Adipocyte (in vitro differentiated cells): ENCODE data around the gene KCTD17.

Experiments used
- DNase-seq: peaks from one replicate; pipeline ENCODE4 v3.0.0-alpha.2; 2015; ENCODE audit warnings: low read depth
- H3K27me3 ChIP-seq: replicated peaks from 2 replicates; pipeline ENCODE4 v1.7.0; 2013; ENCODE audit warnings: mild to moderate bottlenecking, low read length, moderate library complexity; ENCODE audit not compliant: control insufficient read depth, insufficient read depth
- H3K36me3 ChIP-seq: 2 replicates; pipeline ENCODE4 v1.7.0; 2013; ENCODE audit warnings: low read length, mild to moderate bottlenecking, moderate library complexity; ENCODE audit not compliant: control insufficient read depth, insufficient read depth, severe bottlenecking
- H3K4me1 ChIP-seq: 2 replicates; pipeline ENCODE4 v1.7.0; 2013; ENCODE audit warnings: mild to moderate bottlenecking, low read length, moderate library complexity; ENCODE audit not compliant: control insufficient read depth, insufficient read depth
- H3K4me3 ChIP-seq: 2 replicates; pipeline ENCODE4 v1.7.0; 2013; ENCODE audit warnings: mild to moderate bottlenecking, low read length, moderate library complexity
- H3K9ac ChIP-seq: 2 replicates; pipeline ENCODE4 v1.7.0; 2013; ENCODE audit warnings: mild to moderate bottlenecking, low read length, moderate library complexity
- H3K9me3 ChIP-seq: 2 replicates; pipeline ENCODE4 v1.7.0; 2013; ENCODE audit warnings: mild to moderate bottlenecking, low read length, moderate library complexity; ENCODE audit not compliant: control insufficient read depth

KCTD17 gene

GRCh38 chr22:37014415-37014806, 37.1 kb upstream of the KCTD17 start:
- Histone ChIP-seq H3K4me3 (no peak overlapping the region), H3K9me3 (no peaks in the 10 kb centered on the region), H3K9ac (peak overlapping the region; percentile 74), H3K36me3 (peaks cover 11% of the 10 kb centered on the region), H3K27me3 (no peaks in the 10 kb centered on the region), H3K4me1 (peaks cover 60% of the 10 kb centered on the region)
- no peak for DNase-seq

- H3K9ac ChIP-seq, result peak overlapping the region; percentile 74
- no peak for DNase-seq
- no peaks in the 10 kb centered on the region for H3K27me3 ChIP-seq
- no peak overlapping the region for H3K4me3 ChIP-seq
- no peaks in the 10 kb centered on the region for H3K9me3 ChIP-seq
- H3K36me3 ChIP-seq, result peaks cover 11% of the 10 kb centered on the region
- peaks cover 60% of the 10 kb centered on the region for H3K4me1 ChIP-seq
Observed at GRCh38 chr22:37014835-37015586, 36.5 kb upstream of the KCTD17 start.

- Histone ChIP-seq H3K4me3 (no peak overlapping the region), H3K27me3 (no peaks in the 10 kb centered on the region), H3K4me1 (peaks cover 65% of the 10 kb centered on the region), H3K9me3 (no peaks in the 10 kb centered on the region), H3K36me3 (peaks cover 11% of the 10 kb centered on the region), H3K9ac (peak overlapping the region; percentile 74)
- no peak for DNase-seq
Observed at GRCh38 chr22:37015587-37015878, 36.0 kb upstream of the KCTD17 start.

GRCh38 chr22:37016134-37016910, 35.2 kb upstream of the KCTD17 start:
- peak overlapping the region; percentile 94 for H3K4me3 ChIP-seq
- H3K27me3 ChIP-seq, result no peaks in the 10 kb centered on the region
- peaks cover 70% of the 10 kb centered on the region for H3K4me1 ChIP-seq
- peak overlapping the region; percentile 95 for H3K9ac ChIP-seq
- H3K9me3 ChIP-seq, result no peaks in the 10 kb centered on the region
- H3K36me3 ChIP-seq, result peaks cover 11% of the 10 kb centered on the region
- no peak for DNase-seq

- DNase-seq, result no peak
- Histone ChIP-seq H3K9me3 (no peaks in the 10 kb centered on the region), H3K27me3 (no peaks in the 10 kb centered on the region), H3K4me1 (peaks cover 63% of the 10 kb centered on the region), H3K36me3 (peaks cover 11% of the 10 kb centered on the region), H3K4me3 (peak overlapping the region; percentile 94), H3K9ac (peak overlapping the region; percentile 95)
Observed at GRCh38 chr22:37017356-37017755, 34.2 kb upstream of the KCTD17 start.

- Histone ChIP-seq H3K4me3 (peak overlapping the region; percentile 94), H3K9ac (peak overlapping the region; percentile 95), H3K4me1 (peaks cover 56% of the 10 kb centered on the region), H3K27me3 (no peaks in the 10 kb centered on the region), H3K9me3 (no peaks in the 10 kb centered on the region), H3K36me3 (peaks cover 11% of the 10 kb centered on the region)
- DNase-seq, result no peak
Observed at GRCh38 chr22:37018086-37018814, 33.3 kb upstream of the KCTD17 start.

- H3K9me3 ChIP-seq, result no peaks in the 10 kb centered on the region
- no peaks in the 10 kb centered on the region for H3K27me3 ChIP-seq
- peaks cover 52% of the 10 kb centered on the region for H3K4me1 ChIP-seq
- DNase-seq, result peak; percentile 79
- peak overlapping the region; percentile 95 for H3K9ac ChIP-seq
- peaks cover 11% of the 10 kb centered on the region for H3K36me3 ChIP-seq
- H3K4me3 ChIP-seq, result peak overlapping the region; percentile 94
Observed at GRCh38 chr22:37018815-37019308, 32.7 kb upstream of the KCTD17 start.

GRCh38 chr22:37019309-37020191, 32.0 kb upstream of the KCTD17 start, which contains the start of the genes MPST and TST:
Gene MPST, plus strand, starts transcription at chr22:37019742. Its CDS starts 95 bp downstream, at chr22:37019837.
Gene TST, minus strand, starts transcription at chr22:37019447. Its CDS starts 715 bp downstream, at chr22:37018732.
- Histone ChIP-seq H3K27me3 (no peaks in the 10 kb centered on the region), H3K4me1 (peaks cover 47% of the 10 kb centered on the region), H3K9me3 (no peaks in the 10 kb centered on the region), H3K36me3 (peaks cover 16% of the 10 kb centered on the region), H3K9ac (peak within 1 kb of the TSS; percentile 95), H3K4me3 (peak within 1 kb of the TSS; percentile 94)
- DNase-seq, result peak; percentile 89

- Histone ChIP-seq H3K4me1 (peaks cover 41% of the 10 kb centered on the region), H3K4me3 (peak overlapping the region; percentile 94), H3K9ac (peak overlapping the region; percentile 95), H3K9me3 (no peaks in the 10 kb centered on the region), H3K27me3 (no peaks in the 10 kb centered on the region), H3K36me3 (peaks cover 22% of the 10 kb centered on the region)
- peak; percentile 66 for DNase-seq
Observed at GRCh38 chr22:37020192-37020479, 31.4 kb upstream of the KCTD17 start.

GRCh38 chr22:37021041-37021440, 30.5 kb upstream of the KCTD17 start:
- Histone ChIP-seq H3K36me3 (peaks cover 31% of the 10 kb centered on the region), H3K9me3 (no peaks in the 10 kb centered on the region), H3K9ac (no peak overlapping the region), H3K4me3 (no peak overlapping the region), H3K4me1 (peaks cover 35% of the 10 kb centered on the region), H3K27me3 (no peaks in the 10 kb centered on the region)
- no peak for DNase-seq
